ENCODE data around the gene TIAM1. TPM values are rescaled to one million over a fixed set of nuclear protein-coding genes. Genes with fewer than 3 reads are reported as not detected.
A peak's percentile ranks its signal among the peaks of the same experiment; 100 is the strongest.

The TIAM1 gene
- total RNA-seq, 2 donors from 2014 or later, result 6.0 to 38.1 TPM

GRCh38 chr21:31354604-31355443, 10.8 kb upstream of the TIAM1 start:
- no peak overlapping the region for H3K4me3 ChIP-seq
- no peaks in the 10 kb centered on the region for H3K36me3 ChIP-seq
- no peaks in the 10 kb centered on the region for H3K27me3 ChIP-seq (replicated peaks; ENCODE audit: insufficient read depth)
- no peaks in the 10 kb centered on the region for H3K4me1 ChIP-seq (replicated peaks)
- 43% methylated on average over 10 of the region's 10 CpGs for WGBS
- H3K9me3 ChIP-seq, result no peaks in the 10 kb centered on the region
- DNase-seq (ENCODE audit: low spot score), result peak; percentile 71
- H3K27ac ChIP-seq, result no peak overlapping the region
- intact Hi-C loops (cut with DNase I), result no loop called here
- TF ChIP-seq POLR2A (IDR thresholded peaks at IDR 0.05), result no peak
- peak; percentile 23 for TF ChIP-seq POLR2AphosphoS5 (IDR thresholded peaks at IDR 0.05)
- TF ChIP-seq CTCF (IDR thresholded peaks at IDR 0.05), result no peak

GRCh38 chr21:31354122-31354521, 10.1 kb upstream of the TIAM1 start:
- intact Hi-C loops (cut with DNase I), result no loop called here
- Histone ChIP-seq H3K4me3 (no peak overlapping the region), H3K4me1 (replicated peaks) (no peaks in the 10 kb centered on the region), H3K36me3 (no peaks in the 10 kb centered on the region), H3K27me3 (replicated peaks; ENCODE audit: insufficient read depth) (no peaks in the 10 kb centered on the region), H3K9me3 (no peaks in the 10 kb centered on the region), H3K27ac (no peak overlapping the region)
- WGBS, result 61% methylated on average over 4 of the region's 4 CpGs
- DNase-seq (ENCODE audit: low spot score), result no peak
- TF ChIP-seq CTCF (IDR thresholded peaks at IDR 0.05) (no peak), POLR2AphosphoS5 (IDR thresholded peaks at IDR 0.05) (no peak), POLR2A (IDR thresholded peaks at IDR 0.05) (no peak)

- Histone ChIP-seq H3K9me3 (no peaks in the 10 kb centered on the region), H3K4me1 (replicated peaks) (no peaks in the 10 kb centered on the region), H3K27me3 (replicated peaks; ENCODE audit: insufficient read depth) (no peaks in the 10 kb centered on the region), H3K36me3 (no peaks in the 10 kb centered on the region), H3K4me3 (no peak overlapping the region), H3K27ac (no peak overlapping the region)
- DNase-seq (ENCODE audit: low spot score), result no peak
- TF ChIP-seq CTCF (IDR thresholded peaks at IDR 0.05) (no peak), POLR2A (IDR thresholded peaks at IDR 0.05) (no peak), POLR2AphosphoS5 (IDR thresholded peaks at IDR 0.05) (no peak)
- WGBS, result 74% methylated on average over 2 of the region's 2 CpGs
- intact Hi-C loops (cut with DNase I), result no loop called here
These were observed 8.8 kb upstream of the TIAM1 start for GRCh38 chr21:31352836-31353235.

DNA sequence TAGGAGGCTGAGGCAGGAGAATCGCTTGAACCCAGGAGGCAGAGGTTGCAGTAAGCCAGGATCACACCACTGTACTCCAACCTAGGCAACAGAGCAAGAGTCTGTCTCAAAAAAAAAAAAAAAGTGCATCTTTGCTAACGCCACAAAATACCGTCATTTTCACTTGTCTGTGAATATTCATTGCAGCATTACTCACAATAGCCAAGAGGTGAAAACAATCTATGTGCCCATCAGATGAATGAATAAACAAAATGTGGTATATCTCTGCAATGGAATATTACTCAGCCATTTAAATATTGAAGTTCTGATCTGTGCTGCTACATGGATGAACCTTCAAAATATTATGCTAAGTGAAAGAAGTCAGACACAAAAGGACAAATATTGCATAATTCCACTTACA, 7.9 kb upstream of the TIAM1 start:
- no peak overlapping the region for H3K27ac ChIP-seq
- H3K9me3 ChIP-seq, result no peaks in the 10 kb centered on the region
- no peak for DNase-seq (ENCODE audit: low spot score)
- H3K36me3 ChIP-seq, result no peaks in the 10 kb centered on the region
- WGBS, result 63% methylated on average over 3 of the region's 3 CpGs
- no peaks in the 10 kb centered on the region for H3K4me1 ChIP-seq (replicated peaks)
- TF ChIP-seq POLR2AphosphoS5 (IDR thresholded peaks at IDR 0.05), result no peak
- intact Hi-C loops (cut with DNase I), result no loop called here
- no peaks in the 10 kb centered on the region for H3K27me3 ChIP-seq (replicated peaks; ENCODE audit: insufficient read depth)
- H3K4me3 ChIP-seq, result no peak overlapping the region

DNA sequence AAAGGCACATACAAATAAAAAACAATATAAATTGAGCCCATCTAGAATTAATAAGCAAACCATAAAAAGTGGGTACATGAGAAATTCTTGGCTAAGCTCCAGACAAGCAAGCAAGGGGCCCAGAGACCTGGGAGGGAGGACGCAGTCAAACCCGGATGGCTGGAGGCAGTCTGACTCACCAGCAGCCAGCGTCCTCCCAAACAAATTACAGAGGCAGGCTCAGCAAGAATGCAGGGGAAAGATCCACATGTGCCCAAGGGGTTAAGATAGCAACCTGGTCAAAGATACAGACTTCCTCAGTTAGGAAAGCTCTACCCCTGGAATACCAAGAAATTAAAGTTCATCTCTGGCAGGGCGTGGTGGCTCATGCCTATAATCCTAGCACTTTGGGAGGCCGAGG, 7.4 kb upstream of the TIAM1 start:
- 56% methylated on average over 5 of the region's 5 CpGs for WGBS
- intact Hi-C loops (cut with DNase I), result no loop called here
- no peak for DNase-seq (ENCODE audit: low spot score)

More for the DNA sequence above, 7.4 kb upstream of the TIAM1 start:
- no peaks in the 10 kb centered on the region for H3K4me1 ChIP-seq (replicated peaks)
- H3K27me3 ChIP-seq (replicated peaks; ENCODE audit: insufficient read depth), result no peaks in the 10 kb centered on the region
- H3K27ac ChIP-seq, result no peak overlapping the region
- TF ChIP-seq POLR2AphosphoS5 (IDR thresholded peaks at IDR 0.05) (no peak), CTCF (IDR thresholded peaks at IDR 0.05) (no peak), POLR2A (IDR thresholded peaks at IDR 0.05) (no peak)
- H3K36me3 ChIP-seq, result no peaks in the 10 kb centered on the region
- no peaks in the 10 kb centered on the region for H3K9me3 ChIP-seq
- H3K4me3 ChIP-seq, result no peak overlapping the region

All from prostate gland (tissue), 2 donors.